GM12878 (cell line): ENCODE measurements around the gene FTO.

Experiments
- BHLHE40 ChIP-seq, 2 experiments: fragments of 450-650 bp in 1 of 2; IDR thresholded peaks; 2 replicates each; pipeline ENCODE4 v1.6.1; 2011 to 2017; ENCODE audit warnings: low read depth in 2 of 2, borderline replicate concordance in 1 of 2, improper control_type of control experiment in 1 of 2, low read length in 1 of 2, mild to moderate bottlenecking in 1 of 2
- CBX3 ChIP-seq: fragments of 200-600 bp; sonication (generic); IDR thresholded peaks from 2 replicates; pipeline ENCODE4 v1.6.1; 2016; ENCODE audit warnings: low read depth, borderline replicate concordance
- CEBPB ChIP-seq, 2 experiments: fragments of 150-350 bp in 1 of 2; IDR thresholded peaks; 2 replicates each; pipeline ENCODE4 v1.6.1; 2012 to 2014; ENCODE audit warnings: low read depth in 2 of 2, low read length in 2 of 2, borderline replicate concordance in 1 of 2, inconsistent platforms in 1 of 2
- EZH2 ChIP-seq: IDR thresholded peaks from 2 replicates; pipeline ENCODE4 v1.6.1; 2012; ENCODE audit warnings: low read depth, mild to moderate bottlenecking, control low read depth, inconsistent platforms, low read length, borderline replicate concordance; ENCODE audit not compliant: control insufficient read depth
- POLR2A ChIP-seq: IDR thresholded peaks from 2 replicates; pipeline ENCODE4 v1.6.1; 2011; ENCODE audit warnings: low read depth, mild to moderate bottlenecking, low read length
- POLR2AphosphoS5 ChIP-seq: IDR thresholded peaks from 2 replicates; pipeline ENCODE4 v1.6.1; 2011; ENCODE audit warnings: mild to moderate bottlenecking, low read length, inconsistent platforms
- RAD21 ChIP-seq: IDR thresholded peaks from 2 replicates; pipeline ENCODE4 v1.6.1; 2011; ENCODE audit warnings: mild to moderate bottlenecking, low read depth, low read length, moderate library complexity; ENCODE audit not compliant: insufficient read depth
- SMARCA5 ChIP-seq: fragments of 450-650 bp; IDR thresholded peaks from 2 replicates; pipeline ENCODE4 v1.6.1; 2017; ENCODE audit warnings: mild to moderate bottlenecking
- SRF ChIP-seq, 2 experiments: IDR thresholded peaks; 2 replicates each; pipeline ENCODE4 v1.6.1; 2011; ENCODE audit warnings: low read depth in 2 of 2, low read length in 2 of 2, mild to moderate bottlenecking in 1 of 2, moderate library complexity in 1 of 2
- ZNF207 ChIP-seq: fragments of 450-650 bp; IDR thresholded peaks from 2 replicates; pipeline ENCODE4 v1.6.1; 2014; ENCODE audit warnings: antibody characterized with exemption, mild to moderate bottlenecking, borderline replicate concordance
- TF ChIP-seq, protein P1 (sequence below), 3 experiments: IDR thresholded peaks in 2 of 3; conservative IDR thresholded peaks in 1 of 3; 2 replicates each; pipeline ENCODE4 v1.5.1; 2011; ENCODE audit warnings: low read depth in 3 of 3, low read length in 3 of 3, mild to moderate bottlenecking in 3 of 3, control low read depth in 2 of 3, moderate library complexity in 2 of 3, inconsistent platforms in 1 of 3, mixed read lengths in 1 of 3; ENCODE audit not compliant: control insufficient read depth in 2 of 3, insufficient read depth in 1 of 3; ENCODE audit errors: extremely low read depth in 1 of 3

DNA sequence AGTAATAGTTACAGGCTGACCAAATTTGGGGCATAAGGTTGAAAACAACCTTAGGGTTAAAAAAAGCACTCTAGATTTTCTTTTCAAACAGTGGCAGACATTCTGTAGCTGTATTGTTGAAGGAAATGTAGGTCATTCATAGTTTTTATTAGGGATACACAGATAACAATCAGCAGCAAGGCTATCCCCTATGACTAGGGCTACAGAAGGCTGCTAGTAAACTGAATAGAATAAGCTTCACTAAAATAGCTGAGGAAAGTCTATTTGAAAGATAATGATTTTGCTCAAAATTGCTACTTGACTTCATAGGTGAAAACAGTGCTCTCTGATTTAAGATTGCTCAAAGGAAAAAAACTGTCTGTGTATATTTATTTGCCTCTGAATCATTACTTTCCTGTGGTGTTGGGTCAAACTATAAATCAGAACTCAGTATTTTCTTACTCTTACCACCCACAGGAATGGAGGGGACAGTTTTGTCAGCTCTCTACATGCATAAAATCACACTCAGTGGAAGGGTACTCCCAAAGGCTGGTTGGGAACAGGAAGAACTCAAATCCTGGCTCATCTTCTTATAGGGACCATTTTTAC lies 25.1 kb upstream of the FTO start:
- TF ChIP-seq CBX3 (no peak), RAD21 (no peak), POLR2A (no peak), POLR2AphosphoS5 (no peak), SMARCA5 (no peak), BHLHE40 (IDR thresholded peaks at IDR 0.05; ENCODE audit: borderline replicate concordance in 1 of 2, low read depth in 2 of 2, low read length in 1 of 2) (no peak), ZNF207 (no peak), CEBPB (IDR thresholded peaks at IDR 0.05; ENCODE audit: borderline replicate concordance in 1 of 2, low read depth in 2 of 2, low read length in 2 of 2) (no peak), EZH2 (no peak), SRF (IDR thresholded peaks at IDR 0.05; ENCODE audit: low read depth in 2 of 2, low read length in 2 of 2) (no peak)
- TF ChIP-seq, protein P1, sequence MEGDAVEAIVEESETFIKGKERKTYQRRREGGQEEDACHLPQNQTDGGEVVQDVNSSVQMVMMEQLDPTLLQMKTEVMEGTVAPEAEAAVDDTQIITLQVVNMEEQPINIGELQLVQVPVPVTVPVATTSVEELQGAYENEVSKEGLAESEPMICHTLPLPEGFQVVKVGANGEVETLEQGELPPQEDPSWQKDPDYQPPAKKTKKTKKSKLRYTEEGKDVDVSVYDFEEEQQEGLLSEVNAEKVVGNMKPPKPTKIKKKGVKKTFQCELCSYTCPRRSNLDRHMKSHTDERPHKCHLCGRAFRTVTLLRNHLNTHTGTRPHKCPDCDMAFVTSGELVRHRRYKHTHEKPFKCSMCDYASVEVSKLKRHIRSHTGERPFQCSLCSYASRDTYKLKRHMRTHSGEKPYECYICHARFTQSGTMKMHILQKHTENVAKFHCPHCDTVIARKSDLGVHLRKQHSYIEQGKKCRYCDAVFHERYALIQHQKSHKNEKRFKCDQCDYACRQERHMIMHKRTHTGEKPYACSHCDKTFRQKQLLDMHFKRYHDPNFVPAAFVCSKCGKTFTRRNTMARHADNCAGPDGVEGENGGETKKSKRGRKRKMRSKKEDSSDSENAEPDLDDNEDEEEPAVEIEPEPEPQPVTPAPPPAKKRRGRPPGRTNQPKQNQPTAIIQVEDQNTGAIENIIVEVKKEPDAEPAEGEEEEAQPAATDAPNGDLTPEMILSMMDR (IDR thresholded peaks at IDR 0.05 in 2 of 3, conservative IDR thresholded peaks at IDR 0.05 in 1 of 3; ENCODE audit: control insufficient read depth in 2 of 3, extremely low read depth in 1 of 3, insufficient read depth in 1 of 3, low read depth in 3 of 3, low read length in 3 of 3): no peak
